HG02642 (cell line): ENCODE results near the gene RBM45.
"Not testable (repeated sequence)": the region's sequence is repeated elsewhere in the genome, so short reads cannot be mapped to it uniquely, and the experiment has no call there.

Experiments
- ATAC-seq: cut with Tn5 transposase; IDR thresholded peaks from one replicate; pipeline ENCODE4 v1.9.1; 2021; ENCODE audit warnings: mild to moderate bottlenecking; ENCODE audit not compliant: unreplicated experiment, poor library complexity

The RBM45 gene

GRCh38 chr2:178153878-178154277 is 41.6 kb downstream of the RBM45 start:
- not testable (repeated sequence) for ATAC-seq

- ATAC-seq = no peak
These were observed 43.3 kb downstream of the RBM45 start for GRCh38 chr2:178155524-178155923.

- no peak for ATAC-seq
These were observed 45.3 kb downstream of the RBM45 start for GRCh38 chr2:178157574-178157973.

- no peak for ATAC-seq
These were observed 47.7 kb downstream of the RBM45 start for GRCh38 chr2:178159966-178160365.

GRCh38 chr2:178160601-178161000 is 48.4 kb downstream of the RBM45 start:
- no peak for ATAC-seq

GRCh38 chr2:178163395-178163794 is 51.2 kb downstream of the RBM45 start:
- ATAC-seq = no peak

- ATAC-seq = no peak
These were observed 51.7 kb downstream of the RBM45 start for GRCh38 chr2:178163911-178164310.

GRCh38 chr2:178173657-178174056 is 61.4 kb downstream of the RBM45 start:
- ATAC-seq = no peak

- no peak for ATAC-seq
These were observed 64.9 kb downstream of the RBM45 start for GRCh38 chr2:178177066-178177679.
